ENCODE measurements around the gene CNR2. TPM values are rescaled to one million over a fixed set of nuclear protein-coding genes. Genes with fewer than 3 reads are reported as not detected.

CNR2 gene
- total RNA-seq, 1 donor from 2014 or later: not detected

GRCh38 chr1:23885222-23885621, 27.9 kb downstream of the CNR2 start:
- Histone ChIP-seq H3K4me3 (ENCODE audit: low read depth, low read length) (no peak overlapping the region), H3K27me3 (ENCODE audit: control insufficient read depth, insufficient read depth, low read length) (no peaks in the 10 kb centered on the region), H3K36me3 (ENCODE audit: control insufficient read depth, insufficient read depth, low read length) (no peaks in the 10 kb centered on the region)
- DNase-seq (ENCODE audit: low read depth) (no peak), FAIRE-seq (no peak)
- TF ChIP-seq CTCF (IDR thresholded peaks at IDR 0.05; ENCODE audit: insufficient read depth, low read length, severe bottlenecking): no peak

- Histone ChIP-seq H3K27me3 (ENCODE audit: control insufficient read depth, insufficient read depth, low read length) (no peaks in the 10 kb centered on the region), H3K4me3 (ENCODE audit: low read depth, low read length) (no peak overlapping the region), H3K36me3 (ENCODE audit: control insufficient read depth, insufficient read depth, low read length) (no peaks in the 10 kb centered on the region)
- no peak for FAIRE-seq
- no peak for DNase-seq (ENCODE audit: low read depth)
- TF ChIP-seq CTCF (IDR thresholded peaks at IDR 0.05; ENCODE audit: insufficient read depth, low read length, severe bottlenecking): no peak
Observed at GRCh38 chr1:23882746-23883145, 30.4 kb downstream of the CNR2 start.

- no peak for DNase-seq (ENCODE audit: low read depth)
- TF ChIP-seq CTCF (IDR thresholded peaks at IDR 0.05; ENCODE audit: insufficient read depth, low read length, severe bottlenecking): no peak
- no peaks in the 10 kb centered on the region for H3K27me3 ChIP-seq (ENCODE audit: control insufficient read depth, insufficient read depth, low read length)
- H3K36me3 ChIP-seq (ENCODE audit: control insufficient read depth, insufficient read depth, low read length): no peaks in the 10 kb centered on the region
- no peak overlapping the region for H3K4me3 ChIP-seq (ENCODE audit: low read depth, low read length)
- FAIRE-seq: no peak
Observed at GRCh38 chr1:23879809-23880208, 33.4 kb downstream of the CNR2 start.

- Histone ChIP-seq H3K4me3 (ENCODE audit: low read depth, low read length) (no peak overlapping the region), H3K36me3 (ENCODE audit: control insufficient read depth, insufficient read depth, low read length) (no peaks in the 10 kb centered on the region), H3K27me3 (ENCODE audit: control insufficient read depth, insufficient read depth, low read length) (no peaks in the 10 kb centered on the region)
- DNase-seq (ENCODE audit: low read depth): no peak
- no peak for FAIRE-seq
- no peak for TF ChIP-seq CTCF (IDR thresholded peaks at IDR 0.05; ENCODE audit: insufficient read depth, low read length, severe bottlenecking)
Observed at GRCh38 chr1:23878668-23879067, 34.5 kb downstream of the CNR2 start.

GRCh38 chr1:23875382-23875781, 37.8 kb downstream of the CNR2 start:
- DNase-seq (ENCODE audit: low read depth): no peak
- no peak overlapping the region for H3K4me3 ChIP-seq (ENCODE audit: low read depth, low read length)
- no peak for FAIRE-seq
- no peaks in the 10 kb centered on the region for H3K27me3 ChIP-seq (ENCODE audit: control insufficient read depth, insufficient read depth, low read length)
- TF ChIP-seq CTCF (IDR thresholded peaks at IDR 0.05; ENCODE audit: insufficient read depth, low read length, severe bottlenecking): no peak
- no peaks in the 10 kb centered on the region for H3K36me3 ChIP-seq (ENCODE audit: control insufficient read depth, insufficient read depth, low read length)

GRCh38 chr1:23872421-23872820, 40.7 kb downstream of the CNR2 start:
- DNase-seq (ENCODE audit: low read depth): no peak
- Histone ChIP-seq H3K4me3 (ENCODE audit: low read depth, low read length) (no peak overlapping the region), H3K36me3 (ENCODE audit: control insufficient read depth, insufficient read depth, low read length) (no peaks in the 10 kb centered on the region), H3K27me3 (ENCODE audit: control insufficient read depth, insufficient read depth, low read length) (peaks cover 2% of the 10 kb centered on the region)
- no peak for TF ChIP-seq CTCF (IDR thresholded peaks at IDR 0.05; ENCODE audit: insufficient read depth, low read length, severe bottlenecking)
- FAIRE-seq: no peak

All from bronchial epithelial cell (primary cell).